Esophagus muscularis mucosa (tissue), 4 donors: ENCODE results near the gene POLR3F. TPM values are rescaled to one million over a fixed set of nuclear protein-coding genes. Genes with fewer than 3 reads are reported as not detected.

ENCODE experiments used
- small RNA-seq, 3 donors: library from RNA; depleted of rRNA; stranded (forward); fragments of <200 nt; gene quantifications; one replicate each; pipeline ENCODE3, GENCODE V24; 2016
- total RNA-seq, 4 donors: library from RNA; depleted of rRNA; stranded (reverse); fragments of >200 nt; gene quantifications; one replicate each; pipeline versions ENCODE4 v1.1.0 to v1.2.1, GENCODE V29; 2016

The POLR3F gene
- total RNA-seq, 4 donors from 2014 or later = 9.1 to 13.3 (median 11.0) TPM

Small RNA genes lying within 50 kb of the gene (small RNA-seq; reads per million reads assigned to genes)
- gene MIR3192 (0 reads per million in 3 donors), gene RNA5SP476 (0 reads per million in 3 donors)

Other genes starting within 250 kb of the POLR3F start
- gene ZNF133, start 178.9 kb upstream of the POLR3F start, total RNA-seq = 10 to 100 TPM; 10.9 to 18.9 (median 14.6) TPM
- 1 to 10 TPM; 1.3 to 2.1 (median 1.4) TPM for gene DZANK1, start 360 bp upstream of the POLR3F start, total RNA-seq
- 10 to 100 TPM; 13.7 to 16.7 (median 15.3) TPM for gene RBBP9, start 29.8 kb downstream of the POLR3F start, total RNA-seq
- 10 to 100 TPM; 14.1 to 21.0 (median 18.7) TPM for gene SEC23B, start 40.5 kb downstream of the POLR3F start, total RNA-seq
- gene SMIM26, start 100.0 kb downstream of the POLR3F start, total RNA-seq = 100 to 1,000 TPM in 2 of 4 donors, 10 to 100 TPM in 2; 74.4 to 165 (median 121) TPM
- gene DTD1, start 120.7 kb downstream of the POLR3F start, total RNA-seq = 10 to 100 TPM; 15.1 to 20.0 (median 17.5) TPM